Measurements from ENCODE around the gene PSAPL1.

PSAPL1 gene

GRCh38 chr4:7467471-7467870 lies 32.7 kb upstream of the PSAPL1 start:
- H3K27ac ChIP-seq (replicated peaks), result no peak overlapping the region
- H3K27me3 ChIP-seq (ENCODE audit: insufficient read depth, poor library complexity, severe bottlenecking), result no peaks in the 10 kb centered on the region
- TF ChIP-seq SPI1 (IDR thresholded peaks at IDR 0.05; ENCODE audit: borderline replicate concordance, low read depth) (no peak), GABPA (IDR thresholded peaks at IDR 0.05; ENCODE audit: low read depth) (no peak), POLR2AphosphoS5 (IDR thresholded peaks at IDR 0.05; ENCODE audit: low read depth) (no peak)
- TF ChIP-seq, protein P1, sequence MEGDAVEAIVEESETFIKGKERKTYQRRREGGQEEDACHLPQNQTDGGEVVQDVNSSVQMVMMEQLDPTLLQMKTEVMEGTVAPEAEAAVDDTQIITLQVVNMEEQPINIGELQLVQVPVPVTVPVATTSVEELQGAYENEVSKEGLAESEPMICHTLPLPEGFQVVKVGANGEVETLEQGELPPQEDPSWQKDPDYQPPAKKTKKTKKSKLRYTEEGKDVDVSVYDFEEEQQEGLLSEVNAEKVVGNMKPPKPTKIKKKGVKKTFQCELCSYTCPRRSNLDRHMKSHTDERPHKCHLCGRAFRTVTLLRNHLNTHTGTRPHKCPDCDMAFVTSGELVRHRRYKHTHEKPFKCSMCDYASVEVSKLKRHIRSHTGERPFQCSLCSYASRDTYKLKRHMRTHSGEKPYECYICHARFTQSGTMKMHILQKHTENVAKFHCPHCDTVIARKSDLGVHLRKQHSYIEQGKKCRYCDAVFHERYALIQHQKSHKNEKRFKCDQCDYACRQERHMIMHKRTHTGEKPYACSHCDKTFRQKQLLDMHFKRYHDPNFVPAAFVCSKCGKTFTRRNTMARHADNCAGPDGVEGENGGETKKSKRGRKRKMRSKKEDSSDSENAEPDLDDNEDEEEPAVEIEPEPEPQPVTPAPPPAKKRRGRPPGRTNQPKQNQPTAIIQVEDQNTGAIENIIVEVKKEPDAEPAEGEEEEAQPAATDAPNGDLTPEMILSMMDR (IDR thresholded peaks at IDR 0.05; ENCODE audit: insufficient read depth, low read length), result no peak
- TF ChIP-seq, protein P2, sequence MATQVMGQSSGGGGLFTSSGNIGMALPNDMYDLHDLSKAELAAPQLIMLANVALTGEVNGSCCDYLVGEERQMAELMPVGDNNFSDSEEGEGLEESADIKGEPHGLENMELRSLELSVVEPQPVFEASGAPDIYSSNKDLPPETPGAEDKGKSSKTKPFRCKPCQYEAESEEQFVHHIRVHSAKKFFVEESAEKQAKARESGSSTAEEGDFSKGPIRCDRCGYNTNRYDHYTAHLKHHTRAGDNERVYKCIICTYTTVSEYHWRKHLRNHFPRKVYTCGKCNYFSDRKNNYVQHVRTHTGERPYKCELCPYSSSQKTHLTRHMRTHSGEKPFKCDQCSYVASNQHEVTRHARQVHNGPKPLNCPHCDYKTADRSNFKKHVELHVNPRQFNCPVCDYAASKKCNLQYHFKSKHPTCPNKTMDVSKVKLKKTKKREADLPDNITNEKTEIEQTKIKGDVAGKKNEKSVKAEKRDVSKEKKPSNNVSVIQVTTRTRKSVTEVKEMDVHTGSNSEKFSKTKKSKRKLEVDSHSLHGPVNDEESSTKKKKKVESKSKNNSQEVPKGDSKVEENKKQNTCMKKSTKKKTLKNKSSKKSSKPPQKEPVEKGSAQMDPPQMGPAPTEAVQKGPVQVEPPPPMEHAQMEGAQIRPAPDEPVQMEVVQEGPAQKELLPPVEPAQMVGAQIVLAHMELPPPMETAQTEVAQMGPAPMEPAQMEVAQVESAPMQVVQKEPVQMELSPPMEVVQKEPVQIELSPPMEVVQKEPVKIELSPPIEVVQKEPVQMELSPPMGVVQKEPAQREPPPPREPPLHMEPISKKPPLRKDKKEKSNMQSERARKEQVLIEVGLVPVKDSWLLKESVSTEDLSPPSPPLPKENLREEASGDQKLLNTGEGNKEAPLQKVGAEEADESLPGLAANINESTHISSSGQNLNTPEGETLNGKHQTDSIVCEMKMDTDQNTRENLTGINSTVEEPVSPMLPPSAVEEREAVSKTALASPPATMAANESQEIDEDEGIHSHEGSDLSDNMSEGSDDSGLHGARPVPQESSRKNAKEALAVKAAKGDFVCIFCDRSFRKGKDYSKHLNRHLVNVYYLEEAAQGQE (IDR thresholded peaks at IDR 0.05; ENCODE audit: insufficient replicate concordance, low read depth), result no peak
- H3K4me3 ChIP-seq (replicated peaks; ENCODE audit: insufficient read depth, low read length), result no peak overlapping the region
- DNase-seq (ENCODE audit: low read depth in 1 of 2, low spot score in 1 of 2), result no peak

DNA sequence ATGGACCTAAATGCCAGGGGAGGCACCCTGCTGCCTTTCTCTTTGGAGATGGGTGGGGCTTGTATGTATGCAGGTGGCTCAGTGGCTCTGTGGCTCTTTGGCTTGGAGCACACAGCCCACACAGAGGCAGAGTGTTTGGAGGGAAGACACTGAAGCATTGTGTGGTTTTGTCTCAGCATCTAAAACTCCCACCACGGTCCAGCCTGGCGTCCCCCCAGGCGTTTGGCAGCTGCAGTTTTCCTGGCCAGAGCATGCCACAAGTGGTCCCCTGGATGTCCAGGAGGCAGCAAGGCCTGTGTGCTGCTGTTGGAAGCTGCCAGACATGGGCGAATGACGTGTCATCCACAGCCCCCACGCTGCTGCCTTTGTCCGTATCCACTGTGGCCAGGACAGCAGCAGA lies 32.2 kb upstream of the PSAPL1 start:
- TF ChIP-seq, protein P2 (IDR thresholded peaks at IDR 0.05; ENCODE audit: insufficient replicate concordance, low read depth), result no peak
- TF ChIP-seq SPI1 (IDR thresholded peaks at IDR 0.05; ENCODE audit: borderline replicate concordance, low read depth) (no peak), GABPA (IDR thresholded peaks at IDR 0.05; ENCODE audit: low read depth) (no peak), POLR2AphosphoS5 (IDR thresholded peaks at IDR 0.05; ENCODE audit: low read depth) (no peak)
- TF ChIP-seq, protein P1 (IDR thresholded peaks at IDR 0.05; ENCODE audit: insufficient read depth, low read length), result no peak
- Histone ChIP-seq H3K4me3 (replicated peaks; ENCODE audit: insufficient read depth, low read length) (no peak overlapping the region), H3K27ac (replicated peaks) (no peak overlapping the region), H3K27me3 (ENCODE audit: insufficient read depth, poor library complexity, severe bottlenecking) (no peaks in the 10 kb centered on the region)
- no peak for DNase-seq (ENCODE audit: low read depth in 1 of 2, low spot score in 1 of 2)

DNA sequence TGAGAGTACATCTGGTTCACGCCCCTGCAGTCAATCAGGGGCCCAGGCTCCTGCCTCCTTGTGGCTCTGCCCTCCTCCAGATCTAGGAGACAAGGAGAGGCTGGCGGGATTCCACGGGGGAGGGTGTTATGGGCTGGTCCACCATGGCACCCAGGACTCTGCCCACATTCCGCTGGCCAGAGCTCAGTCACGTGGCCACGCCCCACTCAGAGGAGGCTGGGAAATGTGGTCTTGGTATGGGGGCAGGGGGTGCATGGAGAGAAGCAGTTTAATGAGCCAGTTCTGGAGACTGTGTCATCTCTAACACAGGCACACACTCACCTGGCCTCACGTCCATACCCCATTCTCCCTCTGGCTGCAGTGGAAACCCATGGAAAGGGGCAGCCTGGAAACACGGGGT lies 31.5 kb upstream of the PSAPL1 start:
- Histone ChIP-seq H3K27me3 (ENCODE audit: insufficient read depth, poor library complexity, severe bottlenecking) (no peaks in the 10 kb centered on the region), H3K27ac (replicated peaks) (no peak overlapping the region), H3K4me3 (replicated peaks; ENCODE audit: insufficient read depth, low read length) (no peak overlapping the region)
- TF ChIP-seq POLR2AphosphoS5 (IDR thresholded peaks at IDR 0.05; ENCODE audit: low read depth) (no peak), GABPA (IDR thresholded peaks at IDR 0.05; ENCODE audit: low read depth) (no peak), SPI1 (IDR thresholded peaks at IDR 0.05; ENCODE audit: borderline replicate concordance, low read depth) (no peak)
- TF ChIP-seq, protein P2 (IDR thresholded peaks at IDR 0.05; ENCODE audit: insufficient replicate concordance, low read depth), result no peak
- TF ChIP-seq, protein P1 (IDR thresholded peaks at IDR 0.05; ENCODE audit: insufficient read depth, low read length), result no peak
- DNase-seq (ENCODE audit: low read depth in 1 of 2, low spot score in 1 of 2), result no peak
